ENCODE data around the gene APRT.

DNA sequence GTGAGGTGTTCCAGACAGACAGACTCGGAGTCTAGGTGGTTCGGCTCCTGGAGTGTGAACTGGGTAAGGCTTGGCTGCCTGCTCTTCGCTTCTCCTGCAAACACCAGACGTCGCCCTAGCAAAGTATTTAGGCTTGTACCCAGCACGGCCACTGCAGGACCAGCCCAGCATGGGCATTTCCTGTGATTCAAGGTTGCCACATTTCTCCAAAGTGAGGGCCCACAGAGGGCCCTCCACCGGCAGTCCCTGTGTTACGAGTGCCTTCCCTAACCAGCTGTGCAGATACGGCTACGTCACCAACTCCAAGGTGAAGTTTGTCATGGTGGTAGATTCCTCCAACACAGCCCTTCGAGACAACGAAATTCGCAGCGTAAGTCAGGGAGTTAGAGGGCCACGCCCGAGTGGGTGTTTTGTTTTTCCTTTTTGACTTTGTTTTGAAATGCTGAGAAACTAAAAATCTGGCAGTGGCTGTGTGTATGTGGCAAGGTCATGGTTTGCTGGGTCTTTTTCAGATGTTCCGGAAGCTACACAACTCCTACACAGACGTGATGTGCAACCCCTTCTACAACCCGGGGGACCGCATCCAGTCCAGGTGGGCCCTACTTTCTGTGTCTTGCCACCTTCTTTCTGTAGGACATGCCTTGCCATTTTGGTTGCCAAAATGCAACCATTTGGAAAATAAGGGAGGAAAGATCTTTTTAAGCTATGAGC is 47.8 kb upstream of the APRT start:
- no peak for TF ChIP-seq EZH2 (IDR thresholded peaks at IDR 0.05; ENCODE audit: borderline replicate concordance, low read depth, low read length, severe bottlenecking)
- TF ChIP-seq, protein P1, sequence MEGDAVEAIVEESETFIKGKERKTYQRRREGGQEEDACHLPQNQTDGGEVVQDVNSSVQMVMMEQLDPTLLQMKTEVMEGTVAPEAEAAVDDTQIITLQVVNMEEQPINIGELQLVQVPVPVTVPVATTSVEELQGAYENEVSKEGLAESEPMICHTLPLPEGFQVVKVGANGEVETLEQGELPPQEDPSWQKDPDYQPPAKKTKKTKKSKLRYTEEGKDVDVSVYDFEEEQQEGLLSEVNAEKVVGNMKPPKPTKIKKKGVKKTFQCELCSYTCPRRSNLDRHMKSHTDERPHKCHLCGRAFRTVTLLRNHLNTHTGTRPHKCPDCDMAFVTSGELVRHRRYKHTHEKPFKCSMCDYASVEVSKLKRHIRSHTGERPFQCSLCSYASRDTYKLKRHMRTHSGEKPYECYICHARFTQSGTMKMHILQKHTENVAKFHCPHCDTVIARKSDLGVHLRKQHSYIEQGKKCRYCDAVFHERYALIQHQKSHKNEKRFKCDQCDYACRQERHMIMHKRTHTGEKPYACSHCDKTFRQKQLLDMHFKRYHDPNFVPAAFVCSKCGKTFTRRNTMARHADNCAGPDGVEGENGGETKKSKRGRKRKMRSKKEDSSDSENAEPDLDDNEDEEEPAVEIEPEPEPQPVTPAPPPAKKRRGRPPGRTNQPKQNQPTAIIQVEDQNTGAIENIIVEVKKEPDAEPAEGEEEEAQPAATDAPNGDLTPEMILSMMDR (IDR thresholded peaks at IDR 0.05; ENCODE audit: borderline replicate concordance, extremely low read depth, low read length, poor library complexity, severe bottlenecking) = no peak
